Measurements from ENCODE around the gene CHDH.

Gene CHDH

GRCh38 chr3:53806182-53807116 lies 39.8 kb downstream of the CHDH start:
- TF ChIP-seq FOXM1 (IDR thresholded peaks at IDR 0.05; ENCODE audit: borderline replicate concordance, low read depth) = no peak
- TF ChIP-seq CEBPB (IDR thresholded peaks at IDR 0.05) = no peak
- no peak for TF ChIP-seq YY1 (IDR thresholded peaks at IDR 0.05; ENCODE audit: low read depth)
- TF ChIP-seq ZBTB7A (IDR thresholded peaks at IDR 0.05; ENCODE audit: low read depth) = no peak
- no peak for TF ChIP-seq CREB1 (IDR thresholded peaks at IDR 0.05; ENCODE audit: low read depth)
- no peak for TF ChIP-seq EP300 (IDR thresholded peaks at IDR 0.05; ENCODE audit: borderline replicate concordance)
- no peak for TF ChIP-seq TCF12 (IDR thresholded peaks at IDR 0.05; ENCODE audit: low read depth)
- no peak for TF ChIP-seq USF1 (IDR thresholded peaks at IDR 0.05)
- TF ChIP-seq MAX (IDR thresholded peaks at IDR 0.05) = no peak
- no peak for TF ChIP-seq REST (IDR thresholded peaks at IDR 0.05; ENCODE audit: low read depth)
- TF ChIP-seq TAF1 (IDR thresholded peaks at IDR 0.05; ENCODE audit: low read depth) = no peak

GRCh38 chr3:53805463-53806159 lies 40.6 kb downstream of the CHDH start:
- TF ChIP-seq CEBPB (IDR thresholded peaks at IDR 0.05) (no peak), EP300 (IDR thresholded peaks at IDR 0.05; ENCODE audit: borderline replicate concordance) (no peak), TAF1 (IDR thresholded peaks at IDR 0.05; ENCODE audit: low read depth) (no peak), MAX (IDR thresholded peaks at IDR 0.05) (no peak), TEAD4 (IDR thresholded peaks at IDR 0.05) (no peak)

- no peak for TF ChIP-seq MAX (IDR thresholded peaks at IDR 0.05)
- TF ChIP-seq FOXM1 (IDR thresholded peaks at IDR 0.05; ENCODE audit: borderline replicate concordance, low read depth) = no peak
- TF ChIP-seq ZBTB7A (IDR thresholded peaks at IDR 0.05; ENCODE audit: low read depth) = no peak
- TF ChIP-seq TEAD4 (IDR thresholded peaks at IDR 0.05) = no peak
- TF ChIP-seq EGR1 (IDR thresholded peaks at IDR 0.05) = no peak
- TF ChIP-seq CEBPB (IDR thresholded peaks at IDR 0.05) = no peak
- TF ChIP-seq CREB1 (IDR thresholded peaks at IDR 0.05; ENCODE audit: low read depth) = no peak
- TF ChIP-seq RAD21 (IDR thresholded peaks at IDR 0.05; ENCODE audit: low read depth) = no peak
- TF ChIP-seq NFIC (IDR thresholded peaks at IDR 0.05) = no peak
Measured at GRCh38 chr3:53804697-53805462, 41.3 kb downstream of the CHDH start.

GRCh38 chr3:53803816-53804695 lies 42.2 kb downstream of the CHDH start:
- no peak for TF ChIP-seq TEAD4 (IDR thresholded peaks at IDR 0.05)
- TF ChIP-seq CEBPB (IDR thresholded peaks at IDR 0.05) = no peak
- no peak for TF ChIP-seq EP300 (IDR thresholded peaks at IDR 0.05; ENCODE audit: borderline replicate concordance)
- TF ChIP-seq CREB1 (IDR thresholded peaks at IDR 0.05; ENCODE audit: low read depth) = no peak
- TF ChIP-seq FOXM1 (IDR thresholded peaks at IDR 0.05; ENCODE audit: borderline replicate concordance, low read depth) = no peak
- TF ChIP-seq EGR1 (IDR thresholded peaks at IDR 0.05) = no peak
- TF ChIP-seq RAD21 (IDR thresholded peaks at IDR 0.05; ENCODE audit: low read depth) = no peak
- TF ChIP-seq TCF12 (IDR thresholded peaks at IDR 0.05; ENCODE audit: low read depth) = no peak
- TF ChIP-seq USF1 (IDR thresholded peaks at IDR 0.05) = no peak
- no peak for TF ChIP-seq TAF1 (IDR thresholded peaks at IDR 0.05; ENCODE audit: low read depth)
- TF ChIP-seq YY1 (IDR thresholded peaks at IDR 0.05; ENCODE audit: low read depth) = no peak
- TF ChIP-seq MAX (IDR thresholded peaks at IDR 0.05) = no peak

- TF ChIP-seq FOXM1 (IDR thresholded peaks at IDR 0.05; ENCODE audit: borderline replicate concordance, low read depth) (no peak), CEBPB (IDR thresholded peaks at IDR 0.05) (no peak), TCF12 (IDR thresholded peaks at IDR 0.05; ENCODE audit: low read depth) (no peak), USF1 (IDR thresholded peaks at IDR 0.05) (no peak), YY1 (IDR thresholded peaks at IDR 0.05; ENCODE audit: low read depth) (no peak), ZBTB7A (IDR thresholded peaks at IDR 0.05; ENCODE audit: low read depth) (no peak), NFIC (IDR thresholded peaks at IDR 0.05) (no peak), REST (IDR thresholded peaks at IDR 0.05; ENCODE audit: low read depth) (no peak), TAF1 (IDR thresholded peaks at IDR 0.05; ENCODE audit: low read depth) (no peak), MAX (IDR thresholded peaks at IDR 0.05) (no peak), EGR1 (IDR thresholded peaks at IDR 0.05) (no peak), TEAD4 (IDR thresholded peaks at IDR 0.05) (no peak), CREB1 (IDR thresholded peaks at IDR 0.05; ENCODE audit: low read depth) (no peak), EP300 (IDR thresholded peaks at IDR 0.05; ENCODE audit: borderline replicate concordance) (no peak), RAD21 (IDR thresholded peaks at IDR 0.05; ENCODE audit: low read depth) (no peak)
Measured at GRCh38 chr3:53803124-53803815, 42.9 kb downstream of the CHDH start.
